Esophagus squamous epithelium (tissue), 5 donors: ENCODE data around the gene GOLGA6C. TPM values are rescaled to one million over a fixed set of nuclear protein-coding genes. Genes with fewer than 3 reads are reported as not detected.

Source experiments
- DNase-seq: peaks from one replicate; lab custom pipeline; 2025; lab: John Stamatoyannopoulos, UW
- H3K27ac ChIP-seq, 4 donors: fragments of 200-600 bp; sonication (generic); one replicate each; pipeline ENCODE4 v1.5.1; 2016 to 2019; ENCODE audit warnings: mild to moderate bottlenecking in 1 of 4
- H3K27me3 ChIP-seq, 4 donors: fragments of 200-600 bp; sonication (generic); 1 replicate in 3 of 4; 2 replicates in 1 of 4; pipeline versions ENCODE4 v1.5.1 to v1.6.0; 2017 to 2021; ENCODE audit warnings: antibody characterized with exemption in 1 of 4
- H3K36me3 ChIP-seq, 3 donors: fragments of 200-600 bp; sonication (generic); one replicate each; pipeline ENCODE4 v1.5.1; 2016 to 2019
- H3K4me1 ChIP-seq, 3 donors: fragments of 200-600 bp; sonication (generic); one replicate each; pipeline ENCODE4 v1.5.1; 2017 to 2019
- H3K4me3 ChIP-seq, 4 donors: fragments of 200-600 bp; sonication (generic); 1 replicate in 3 of 4; 2 replicates in 1 of 4; pipeline ENCODE4 v1.5.1; 2016 to 2019; ENCODE audit warnings: mild to moderate bottlenecking in 2 of 4, moderate library complexity in 1 of 4
- H3K9me3 ChIP-seq, 3 donors: fragments of 200-600 bp; sonication (generic); one replicate each; pipeline ENCODE4 v1.5.1; 2016 to 2019
- CTCF ChIP-seq, 6 experiments: fragments of 450-650 bp in 4 of 6; fragments of 200-600 bp in 2 of 6; sonication (generic) in 2 of 6; IDR thresholded peaks; one replicate each; pipeline ENCODE4 v1.5.1; 2016 to 2019; ENCODE audit warnings: antibody characterized with exemption in 6 of 6, mild to moderate bottlenecking in 4 of 6, moderate library complexity in 4 of 6
- POLR2A ChIP-seq, 4 donors: fragments of 450-650 bp; IDR thresholded peaks; one replicate each; pipeline ENCODE4 v1.6.1; 2017; ENCODE audit warnings: antibody characterized with exemption in 4 of 4, mild to moderate bottlenecking in 4 of 4, moderate library complexity in 3 of 4
- WGBS, 2 donors: methylation state at CpG; one replicate each; pipeline ENCODE4 v1.1.5; 2018; 5-methylcytosine and 5-hydroxymethylcytosine counted together
- intact Hi-C: fragments of 100-400 bp; cut with DNase I; formaldehyde crosslinking; loops from one replicate; pipeline ENCODE4 v1.15.0; 2022
- total RNA-seq, 4 donors: library from RNA; depleted of rRNA; stranded (reverse); fragments of >200 nt; gene quantifications; one replicate each; pipeline ENCODE4 v1.1.0, GENCODE V29; 2016
- donor health status: DM: yes; HTN: yes; CAD: no.

The GOLGA6C gene
- total RNA-seq, 4 donors from 2014 or later = not detected

GRCh38 chr15:75211436-75212199 lies 46.5 kb upstream of the GOLGA6C start:
- intact Hi-C loops = no loop called here
- no peak overlapping the region for H3K27ac ChIP-seq
- peaks cover 39 to 82% (median 45%) of the 10 kb centered on the region in 3 donors for H3K36me3 ChIP-seq
- no peaks in the 10 kb centered on the region for H3K9me3 ChIP-seq
- 54 to 66% methylated on average over 4 to 8 of the region's 9 CpGs for WGBS, 2 donors
- H3K27me3 ChIP-seq = no peaks in the 10 kb centered on the region
- TF ChIP-seq POLR2A (IDR thresholded peaks at IDR 0.05) (no peak), CTCF (IDR thresholded peaks at IDR 0.05) (no peak)
- no peak overlapping the region for H3K4me3 ChIP-seq
- no peak for DNase-seq
- H3K4me1 ChIP-seq = peaks cover 0 to 73% (median 0%) of the 10 kb centered on the region in 3 donors

- Histone ChIP-seq H3K4me1 (peaks cover 0 to 66% (median 0%) of the 10 kb centered on the region in 3 donors), H3K27me3 (no peaks in the 10 kb centered on the region), H3K27ac (no peak overlapping the region), H3K4me3 (no peak overlapping the region), H3K36me3 (peaks cover 31 to 75% (median 39%) of the 10 kb centered on the region in 3 donors), H3K9me3 (no peaks in the 10 kb centered on the region)
- TF ChIP-seq CTCF (IDR thresholded peaks at IDR 0.05) (no peak), POLR2A (IDR thresholded peaks at IDR 0.05) (no peak)
- intact Hi-C loops = no loop called here
- 87 to 92% methylated on average over 6 to 7 of the region's 7 CpGs for WGBS, 2 donors
- DNase-seq = no peak
These were observed 45.8 kb upstream of the GOLGA6C start for GRCh38 chr15:75212200-75212858.

GRCh38 chr15:75213212-75213767 lies 44.8 kb upstream of the GOLGA6C start:
- Histone ChIP-seq H3K9me3 (no peaks in the 10 kb centered on the region), H3K36me3 (peaks cover 22 to 66% (median 33%) of the 10 kb centered on the region in 3 donors), H3K4me3 (no peak overlapping the region), H3K27me3 (no peaks in the 10 kb centered on the region), H3K4me1 (peaks cover 0 to 59% (median 0%) of the 10 kb centered on the region in 3 donors), H3K27ac (no peak overlapping the region)
- intact Hi-C loops = no loop called here
- WGBS, 2 donors = 87 to 91% methylated on average over 8 of the region's 12 CpGs
- no peak for TF ChIP-seq CTCF (IDR thresholded peaks at IDR 0.05)
- TF ChIP-seq POLR2A (IDR thresholded peaks at IDR 0.05) = no peak
- no peak for DNase-seq

- peaks cover 17 to 61% (median 28%) of the 10 kb centered on the region in 3 donors for H3K36me3 ChIP-seq
- intact Hi-C loops = no loop called here
- no peaks in the 10 kb centered on the region for H3K9me3 ChIP-seq
- no peak for DNase-seq
- no peaks in the 10 kb centered on the region for H3K27me3 ChIP-seq
- TF ChIP-seq POLR2A (IDR thresholded peaks at IDR 0.05) (no peak), CTCF (IDR thresholded peaks at IDR 0.05) (no peak)
- no peak overlapping the region for H3K4me3 ChIP-seq
- H3K27ac ChIP-seq = no peak overlapping the region
- peaks cover 0 to 59% (median 0%) of the 10 kb centered on the region in 3 donors for H3K4me1 ChIP-seq
- WGBS, 2 donors = 79 to 87% methylated on average over 4 to 8 of the region's 9 CpGs
These were observed 44.3 kb upstream of the GOLGA6C start for GRCh38 chr15:75213768-75214221.
